Activated T-helper 1 cell treated with anti-CD3 and anti-CD28 coated beads, Interleukin-12 subunit alpha, Interleukin-12 subunit beta, Interleukin-2, Interleukin-4 antibody, amounts not matched to agents 30 ng/mL and 10 ng/mL and 1 ng/mL, durations not matched to agents 14 hours and 24 hours and 36 hours (primary cell): ENCODE measurements around the gene GADD45GIP1. TPM values are rescaled to one million over a fixed set of nuclear protein-coding genes. Genes with fewer than 3 reads are reported as not detected.
"Not testable (repeated sequence)": the region's sequence is repeated elsewhere in the genome, so short reads cannot be mapped to it uniquely, and the experiment has no call there.

ENCODE experiments used
- DNase-seq: peaks from one replicate; pipeline ENCODE4 v3.0.0; 2021; ENCODE audit warnings: low spot score
- H3K27ac Mint-ChIP-seq: one replicate; pipeline ENCODE4 v1.8.0; 2021; ENCODE audit warnings: mild to moderate bottlenecking, mixed read lengths
- H3K27me3 Mint-ChIP-seq: one replicate; pipeline ENCODE4 v1.8.0; 2022; ENCODE audit warnings: mild to moderate bottlenecking, moderate library complexity, mixed read lengths; ENCODE audit not compliant: insufficient read depth
- H3K36me3 Mint-ChIP-seq: one replicate; pipeline ENCODE4 v1.8.0; 2021; ENCODE audit warnings: low read depth, mixed read lengths
- H3K4me1 Mint-ChIP-seq: one replicate; pipeline ENCODE4 v1.8.0; 2021; ENCODE audit warnings: low read depth, mixed read lengths
- H3K4me3 Mint-ChIP-seq: one replicate; pipeline ENCODE4 v1.8.0; 2021; ENCODE audit warnings: mild to moderate bottlenecking, moderate library complexity, mixed read lengths
- H3K9me3 Mint-ChIP-seq: one replicate; pipeline ENCODE4 v1.8.0; 2021; ENCODE audit warnings: mixed read lengths
- intact Hi-C: fragments of 100-400 bp; cut with micrococcal nuclease; formaldehyde crosslinking; loops from one replicate; pipeline ENCODE4 v1.15.1; 2024
- total RNA-seq: library from RNA; stranded (reverse); gene quantifications from 2 replicates; pipeline ENCODE4 v1.2.3, GENCODE V29; 2022

GADD45GIP1 gene
- total RNA-seq, 1 donor from 2014 or later: 32.1 TPM

- no peak overlapping the region for H3K27ac Mint-ChIP-seq
- no peak for DNase-seq
- H3K4me1 Mint-ChIP-seq: peaks cover 19% of the 10 kb centered on the region
- intact Hi-C loops: loop anchor here (1.0 to 2.0 kb wide), 5 partner anchors 8 to 128 kb away; partner anchors contain the start of gene GADD45GIP1
- peaks cover 7% of the 10 kb centered on the region for H3K27me3 Mint-ChIP-seq
- peak overlapping the region; percentile 58 for H3K4me3 Mint-ChIP-seq
- no peaks in the 10 kb centered on the region for H3K9me3 Mint-ChIP-seq
- no peaks in the 10 kb centered on the region for H3K36me3 Mint-ChIP-seq
Observed at GRCh38 chr19:12965812-12966135, 8.8 kb upstream of the GADD45GIP1 start.

- Mint-ChIP-seq H3K27ac (peak overlapping the region; percentile 84), H3K4me3 (peak overlapping the region; percentile 84), H3K27me3 (peaks cover 5% of the 10 kb centered on the region), H3K9me3 (no peaks in the 10 kb centered on the region), H3K36me3 (no peaks in the 10 kb centered on the region), H3K4me1 (peaks cover 16% of the 10 kb centered on the region)
- intact Hi-C loops: loop anchor here (1.0 to 2.0 kb wide), 5 partner anchors 8 to 128 kb away; partner anchors contain the start of gene GADD45GIP1
- peak; percentile 75 for DNase-seq
Observed at GRCh38 chr19:12965017-12965811, 8.2 kb upstream of the GADD45GIP1 start.

GRCh38 chr19:12959481-12959880, 2.5 kb upstream of the GADD45GIP1 start:
- Mint-ChIP-seq H3K27ac (no peak overlapping the region), H3K27me3 (peaks cover 5% of the 10 kb centered on the region), H3K9me3 (no peaks in the 10 kb centered on the region), H3K4me1 (peaks cover 19% of the 10 kb centered on the region), H3K4me3 (no peak overlapping the region), H3K36me3 (peaks cover 7% of the 10 kb centered on the region)
- intact Hi-C loops: no loop called here
- no peak for DNase-seq

GRCh38 chr19:12957389-12957952, 448 bp upstream of the GADD45GIP1 start:
- H3K4me1 Mint-ChIP-seq: peaks cover 27% of the 10 kb centered on the region
- intact Hi-C loops: loop anchor here (1.0 to 2.0 kb wide), 2 partner anchors 8 to 67 kb away; partner anchors contain the start of gene GCDH
- not testable (repeated sequence) for DNase-seq, H3K9me3 Mint-ChIP-seq, H3K27me3 Mint-ChIP-seq
- peak overlapping the region; percentile 92 for H3K4me3 Mint-ChIP-seq
- H3K27ac Mint-ChIP-seq: peak overlapping the region; percentile 90
- peaks cover 16% of the 10 kb centered on the region for H3K36me3 Mint-ChIP-seq

- Mint-ChIP-seq H3K4me1 (peaks cover 27% of the 10 kb centered on the region), H3K27ac (peak overlapping the region; percentile 51), H3K9me3 (no peaks in the 10 kb centered on the region), H3K36me3 (peaks cover 25% of the 10 kb centered on the region), H3K4me3 (peak overlapping the region; percentile 90), H3K27me3 (no peaks in the 10 kb centered on the region)
- intact Hi-C loops: loop anchor here (2.0 kb wide), 1 partner anchor 65 kb away; the partner anchor contains the start of gene GCDH
- DNase-seq: no peak
Observed at GRCh38 chr19:12955996-12956395, 1.0 kb downstream of the GADD45GIP1 start.

GRCh38 chr19:12955575-12955974, 1.4 kb downstream of the GADD45GIP1 start:
- peaks cover 27% of the 10 kb centered on the region for H3K4me1 Mint-ChIP-seq
- H3K9me3 Mint-ChIP-seq, intact Hi-C loops, DNase-seq, H3K27me3 Mint-ChIP-seq: not testable (repeated sequence)
- peak overlapping the region; percentile 90 for H3K4me3 Mint-ChIP-seq
- peaks cover 25% of the 10 kb centered on the region for H3K36me3 Mint-ChIP-seq
- H3K27ac Mint-ChIP-seq: peak overlapping the region; percentile 61

- no peak for DNase-seq
- H3K9me3 Mint-ChIP-seq: no peaks in the 10 kb centered on the region
- peaks cover 32% of the 10 kb centered on the region for H3K36me3 Mint-ChIP-seq
- intact Hi-C loops: loop anchor here (1.0 kb wide), 1 partner anchor 8 kb away; no protein-coding TSS in a partner anchor
- peak overlapping the region; percentile 6 for H3K27ac Mint-ChIP-seq
- H3K27me3 Mint-ChIP-seq: no peaks in the 10 kb centered on the region
- peak overlapping the region; percentile 90 for H3K4me3 Mint-ChIP-seq
- H3K4me1 Mint-ChIP-seq: peaks cover 33% of the 10 kb centered on the region
Observed at GRCh38 chr19:12954612-12954962, 2.4 kb downstream of the GADD45GIP1 start.

GRCh38 chr19:12953799-12954611, 3.0 kb downstream of the GADD45GIP1 start:
- DNase-seq: no peak
- Mint-ChIP-seq H3K27me3 (no peaks in the 10 kb centered on the region), H3K27ac (peak overlapping the region; percentile 55), H3K4me1 (peaks cover 35% of the 10 kb centered on the region), H3K4me3 (peak overlapping the region; percentile 90), H3K9me3 (no peaks in the 10 kb centered on the region), H3K36me3 (peaks cover 34% of the 10 kb centered on the region)
- intact Hi-C loops: loop anchor here (1.0 kb wide), 1 partner anchor 8 kb away; no protein-coding TSS in a partner anchor

- intact Hi-C loops: no loop called here
- H3K27ac Mint-ChIP-seq: no peak overlapping the region
- no peaks in the 10 kb centered on the region for H3K27me3 Mint-ChIP-seq
- no peaks in the 10 kb centered on the region for H3K9me3 Mint-ChIP-seq
- no peak for DNase-seq
- peaks cover 37% of the 10 kb centered on the region for H3K36me3 Mint-ChIP-seq
- H3K4me1 Mint-ChIP-seq: peaks cover 35% of the 10 kb centered on the region
- H3K4me3 Mint-ChIP-seq: no peak overlapping the region
Observed at GRCh38 chr19:12953138-12953798, 3.8 kb downstream of the GADD45GIP1 start.

GRCh38 chr19:12952488-12953137, 4.4 kb downstream of the GADD45GIP1 start:
- Mint-ChIP-seq H3K4me1 (peaks cover 38% of the 10 kb centered on the region), H3K9me3 (no peaks in the 10 kb centered on the region), H3K36me3 (peaks cover 40% of the 10 kb centered on the region), H3K27me3 (no peaks in the 10 kb centered on the region), H3K4me3 (no peak overlapping the region), H3K27ac (no peak overlapping the region)
- no peak for DNase-seq
- intact Hi-C loops: no loop called here

- H3K4me3 Mint-ChIP-seq, H3K9me3 Mint-ChIP-seq, H3K27me3 Mint-ChIP-seq, intact Hi-C loops, DNase-seq: not testable (repeated sequence)
- H3K4me1 Mint-ChIP-seq: peaks cover 40% of the 10 kb centered on the region
- H3K36me3 Mint-ChIP-seq: peaks cover 41% of the 10 kb centered on the region
- H3K27ac Mint-ChIP-seq: peak overlapping the region; percentile 3
Observed at GRCh38 chr19:12952050-12952449, 5.0 kb downstream of the GADD45GIP1 start.
